ENCODE data around the gene KLHL25.
A peak's percentile ranks its signal among the peaks of the same experiment; 100 is the strongest.
"Not testable (repeated sequence)": the region's sequence is repeated elsewhere in the genome, so short reads cannot be mapped to it uniquely, and the experiment has no call there.

Gene KLHL25

GRCh38 chr15:85804481-85805170 lies 9.9 kb upstream of the KLHL25 start:
- DNase-seq = no peak

DNA sequence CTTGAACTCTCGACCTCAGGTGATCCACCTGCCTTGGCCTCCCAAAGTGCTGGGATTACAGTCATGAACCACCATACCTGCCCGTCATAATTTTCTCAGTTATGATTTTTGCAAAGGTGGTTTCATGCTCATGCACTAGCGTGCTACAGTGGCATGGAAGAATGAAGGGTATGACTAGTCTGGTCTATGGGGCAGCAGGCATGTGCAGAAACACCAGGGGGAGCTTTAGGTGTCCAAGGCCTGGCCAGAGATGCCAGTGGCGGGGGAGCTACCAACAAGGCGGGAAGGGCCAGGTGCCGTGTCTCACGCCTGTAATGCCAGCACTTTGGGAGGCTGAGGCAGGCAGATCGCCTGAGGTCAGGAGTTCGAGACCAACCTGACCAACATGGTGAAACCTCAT lies 7.9 kb upstream of the KLHL25 start:
- DNase-seq = not testable (repeated sequence)

DNA sequence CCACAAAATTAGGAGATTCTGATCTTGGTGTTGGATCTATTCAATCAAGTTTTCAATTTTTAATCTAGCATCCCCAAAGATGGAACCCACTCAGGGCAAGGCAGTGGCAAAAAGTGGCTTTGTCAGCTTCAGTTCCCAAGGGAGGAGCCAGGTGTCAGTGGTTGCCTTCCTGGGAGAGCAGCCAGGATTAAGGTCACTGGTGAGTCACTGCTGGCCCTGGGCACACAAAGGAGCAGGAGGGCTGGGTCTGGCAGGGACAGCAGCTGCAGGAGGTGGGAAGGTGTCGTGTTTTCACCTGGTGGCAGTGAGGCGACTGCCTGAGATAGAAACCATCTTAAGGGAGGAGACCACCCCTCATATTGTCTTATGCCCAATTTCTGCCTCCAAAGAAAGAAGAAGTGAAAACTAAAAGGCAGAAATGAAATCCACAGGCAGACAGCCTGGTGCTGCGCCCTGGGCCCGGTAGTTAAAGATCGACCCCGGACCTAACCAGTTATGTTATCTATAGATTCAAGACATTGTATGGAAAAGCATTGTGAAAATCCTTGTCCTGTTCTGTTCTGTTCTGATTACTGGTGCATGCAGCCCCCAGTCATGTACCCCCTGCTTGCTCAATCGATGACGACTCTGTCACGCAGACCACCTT lies 5.9 kb upstream of the KLHL25 start:
- DNase-seq = peak; percentile 34

DNA sequence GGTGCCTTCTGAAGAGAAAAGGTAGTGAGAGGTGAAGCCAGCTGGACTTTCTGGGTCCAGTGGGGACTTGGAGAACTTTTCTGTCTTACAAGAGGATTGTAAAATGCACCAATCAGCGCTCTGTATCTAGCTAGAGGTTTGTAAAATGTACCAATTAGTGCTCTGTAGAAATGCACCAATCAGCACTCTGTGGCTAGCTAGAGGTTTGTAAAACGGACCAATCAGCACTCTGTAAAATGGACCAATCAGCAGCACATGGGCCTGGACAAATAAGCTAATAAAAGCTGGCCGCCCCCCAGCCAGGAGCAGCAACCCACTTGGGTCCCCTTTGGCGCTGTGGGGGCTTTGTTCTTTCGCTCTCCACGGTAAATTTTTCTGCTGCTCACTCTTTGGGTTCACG lies 1.6 kb upstream of the KLHL25 start:
- DNase-seq = not testable (repeated sequence)

GRCh38 chr15:85795337-85796305 lies 896 bp upstream of the KLHL25 start:
- no peak for DNase-seq

DNA sequence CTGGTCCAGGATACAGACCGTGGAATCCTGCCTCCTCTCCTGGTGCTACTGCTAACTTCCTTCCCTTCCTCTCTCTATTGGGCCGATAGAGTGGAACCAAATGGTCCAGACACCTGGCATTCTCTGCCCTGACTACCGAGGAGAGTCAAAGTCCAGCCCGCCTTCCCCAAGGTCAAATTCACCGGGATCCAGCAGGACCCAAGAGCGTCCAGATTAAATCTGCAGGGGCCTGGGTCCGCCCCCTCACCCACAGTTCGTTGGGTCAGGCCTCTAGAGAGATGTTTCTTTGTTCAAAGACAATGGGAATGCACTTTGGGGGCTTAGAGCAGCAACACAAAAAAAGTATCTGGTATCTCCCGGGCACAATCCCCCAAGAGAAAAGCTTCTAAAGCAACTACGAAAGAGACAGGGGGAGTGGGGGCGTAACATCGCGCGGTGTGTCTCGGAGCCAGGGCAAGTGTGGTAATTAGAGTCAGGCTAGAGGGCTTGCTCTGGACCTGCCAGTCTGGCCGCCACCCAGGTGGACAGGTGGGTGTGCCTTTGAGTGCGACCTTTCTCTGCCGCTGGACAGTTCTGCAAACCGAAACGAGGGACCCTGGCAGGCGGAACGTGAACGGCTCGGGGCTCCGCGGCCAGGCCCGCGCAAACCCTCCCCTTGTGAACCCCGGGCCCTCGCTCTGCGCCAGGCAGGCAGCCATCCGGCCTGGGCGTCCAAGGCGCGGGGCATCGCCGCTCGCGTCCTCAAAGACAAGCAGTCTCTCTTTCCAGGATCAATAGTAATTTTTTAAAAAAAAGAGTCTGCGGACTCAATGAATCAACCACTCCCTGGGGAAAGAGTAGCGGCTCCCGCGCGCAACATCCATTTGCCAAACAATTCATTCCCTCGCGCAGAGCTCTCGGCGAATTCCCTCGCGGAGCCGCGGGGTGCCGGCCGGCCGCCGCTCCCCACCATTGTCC lies 806 bp downstream of the KLHL25 start:
- peak; percentile 50 for DNase-seq

GRCh38 chr15:85792912-85793590 lies 1.7 kb downstream of the KLHL25 start:
- peak; percentile 7 for DNase-seq

GRCh38 chr15:85792102-85792731 lies 2.5 kb downstream of the KLHL25 start:
- DNase-seq = no peak

DNA sequence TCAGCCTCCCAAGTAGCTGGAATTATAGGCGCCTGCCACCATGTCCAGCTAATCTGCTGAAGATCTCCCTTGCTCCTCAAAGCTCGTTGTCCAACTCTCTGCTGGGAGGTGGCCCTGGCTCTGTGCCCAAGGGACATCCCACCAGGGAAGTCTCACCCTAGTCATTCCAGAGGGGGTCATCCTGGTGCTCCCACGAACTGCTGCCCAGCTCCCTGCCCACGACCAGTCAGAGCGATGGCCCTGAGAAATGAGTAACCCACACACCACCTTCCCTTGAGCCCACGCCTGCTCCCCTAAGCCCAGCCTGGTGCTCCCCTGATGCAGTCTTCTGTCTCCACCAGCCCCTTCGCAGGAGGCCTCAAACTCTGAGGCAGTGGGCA lies 5.2 kb downstream of the KLHL25 start:
- no peak for DNase-seq

- no peak for DNase-seq
Observed at GRCh38 chr15:85788771-85789495, 5.8 kb downstream of the KLHL25 start.

DNA sequence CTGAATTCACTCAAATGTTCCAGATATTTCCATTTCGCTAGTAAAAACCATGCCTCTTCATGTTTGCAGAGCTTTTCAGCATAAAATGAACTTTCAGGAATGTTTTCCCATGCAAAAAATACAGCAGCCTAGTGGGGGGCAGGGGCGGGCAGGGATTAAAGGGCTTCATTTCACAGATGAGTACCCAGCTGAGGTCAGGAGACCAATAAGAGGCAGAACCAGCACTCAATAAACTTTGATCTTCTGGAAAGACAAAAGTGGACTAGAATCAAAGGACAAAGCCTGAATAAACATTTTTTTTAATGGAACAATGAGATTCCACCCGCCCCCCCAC lies 8.0 kb downstream of the KLHL25 start:
- DNase-seq = no peak

DNA sequence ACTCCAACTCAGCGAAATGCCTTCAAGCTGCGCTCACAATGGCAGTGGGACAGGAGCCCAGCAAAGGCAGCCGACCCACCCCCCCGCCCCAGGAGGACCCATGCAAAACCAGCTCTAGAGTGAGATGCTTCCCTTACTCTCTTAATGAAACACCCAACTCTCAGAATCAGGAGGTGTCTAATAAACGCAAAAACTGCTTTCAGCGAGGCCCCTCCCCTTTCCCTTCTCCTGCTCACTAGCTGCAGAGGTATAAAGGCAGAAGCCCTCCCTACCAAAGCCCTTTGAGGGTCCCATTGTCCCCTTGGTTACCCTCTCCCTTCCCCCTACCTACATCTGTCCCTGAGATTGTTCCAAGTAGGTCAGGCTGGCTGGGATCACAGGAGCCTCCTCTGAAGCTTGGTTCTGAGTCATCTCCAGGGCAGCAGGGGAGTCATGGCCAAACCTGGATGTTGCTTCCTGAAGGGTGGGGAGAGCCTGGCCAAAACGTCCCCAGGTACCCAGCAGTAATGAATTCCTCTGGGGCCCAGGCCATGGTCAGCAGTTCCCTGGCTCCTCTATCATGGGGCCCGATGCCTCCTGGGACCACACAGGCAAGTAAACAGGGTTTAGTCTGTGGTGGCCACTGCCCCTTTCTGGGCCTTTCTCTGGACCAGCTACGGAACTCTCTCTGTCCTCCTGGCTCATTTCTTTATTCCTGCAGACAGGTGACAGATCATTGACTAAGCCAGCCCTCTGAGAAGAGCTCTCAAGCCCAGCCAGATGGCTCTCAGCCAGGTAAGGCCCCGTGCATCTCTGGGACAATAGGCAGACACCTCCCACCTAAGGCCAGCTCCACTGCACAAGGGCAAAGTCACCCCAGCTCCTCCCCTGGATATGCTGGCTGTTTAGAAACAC lies 8.6 kb downstream of the KLHL25 start:
- DNase-seq = peak; percentile 63

- DNase-seq = no peak
Observed at GRCh38 chr15:85782064-85782463, 12.7 kb downstream of the KLHL25 start.

GRCh38 chr15:85781099-85781498 lies 13.6 kb downstream of the KLHL25 start:
- DNase-seq = no peak

GRCh38 chr15:85780225-85780985 lies 14.3 kb downstream of the KLHL25 start:
- no peak for DNase-seq

DNA sequence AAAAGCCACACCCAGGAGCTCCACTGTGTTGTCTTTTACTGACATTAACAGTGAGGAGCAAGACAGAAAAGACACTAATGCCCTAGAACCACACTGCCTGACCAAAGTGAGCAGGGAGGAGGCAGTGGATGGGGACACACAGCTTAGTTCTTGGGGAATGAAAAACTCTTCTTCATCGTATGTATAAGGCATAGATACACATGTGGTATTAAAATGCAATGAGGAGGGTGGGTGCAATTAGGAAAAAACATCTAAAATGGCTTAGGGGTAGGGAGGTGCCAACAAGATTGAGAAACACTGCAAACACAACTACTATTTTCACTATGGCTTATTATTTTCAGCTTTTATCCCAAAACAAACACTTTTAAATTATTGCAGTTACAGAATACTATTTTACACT lies 15.5 kb downstream of the KLHL25 start:
- no peak for DNase-seq

DNA sequence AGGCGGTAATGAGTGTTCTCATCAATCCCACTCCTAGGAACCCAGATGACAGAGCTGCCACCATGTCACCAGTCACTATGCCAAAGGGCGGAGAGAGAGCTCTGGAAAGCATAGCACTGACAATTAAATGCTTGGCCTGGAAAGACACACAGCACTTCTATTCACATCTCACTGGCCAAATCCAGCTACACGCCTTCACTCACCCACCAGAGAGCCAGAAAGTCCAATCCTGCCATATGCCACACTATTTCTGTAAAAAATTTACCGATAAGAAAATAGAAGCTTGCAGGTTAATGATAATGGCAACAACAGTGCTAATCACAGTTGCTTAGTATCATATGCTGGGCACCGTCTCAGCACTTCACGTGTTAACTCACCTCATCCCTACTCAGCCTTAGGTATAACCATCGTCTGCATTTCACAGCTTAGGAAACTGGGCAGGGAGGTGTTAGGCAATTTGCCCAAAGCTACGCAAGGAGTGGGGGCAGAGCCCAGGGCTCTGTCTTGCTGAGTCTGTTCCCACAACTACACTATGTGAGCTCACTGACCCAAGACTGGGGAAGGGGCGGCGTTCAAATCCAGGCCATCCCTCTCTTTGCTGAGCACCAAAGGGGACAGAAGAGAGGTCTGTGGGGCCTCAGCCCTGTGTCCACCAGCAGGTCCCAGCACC lies 16.5 kb downstream of the KLHL25 start:
- DNase-seq = no peak

Data from fibroblast of skin of right biceps (primary cell).